A673 (cell line): ENCODE data around the gene BID. TPM values are rescaled to one million over a fixed set of nuclear protein-coding genes. Genes with fewer than 3 reads are reported as not detected.
A peak's percentile ranks its signal among the peaks of the same experiment; 100 is the strongest.

Experiments used
- BruUV-seq: library from RNA; stranded (reverse); fragments of 400-500 nt; replicated peaks from 2 replicates; lab custom pipeline; 2021; lab: Mats Ljungman, UMichigan
- CTCF ChIA-PET: fragments of 300-600 bp; sonication (Branson Sonifier 250); formaldehyde crosslinking; loops from one replicate; lab custom pipeline; 2022; ENCODE audit warnings: antibody characterized with exemption; lab: Charles Lee
- POLR2A ChIA-PET: fragments of 300-600 bp; sonication (Branson Sonifier 250); formaldehyde crosslinking; loops from one replicate; lab custom pipeline; 2022; ENCODE audit warnings: antibody characterized with exemption; ENCODE audit not compliant: low non-redundant PET; lab: Charles Lee
- DNase-seq: peaks from one replicate; pipeline ENCODE4 v3.0.0-alpha.2; 2015; ENCODE audit warnings: low spot score
- H3K27ac ChIP-seq: fragments of 200-600 bp; sonication (generic); 2 replicates; pipeline ENCODE4 v1.5.1; 2016; ENCODE audit warnings: mixed run types, low read depth, mild to moderate bottlenecking, mixed read lengths, antibody characterized with exemption, low read length; ENCODE audit not compliant: poor library complexity, severe bottlenecking
- H3K27me3 ChIP-seq: fragments of 200-600 bp; sonication (generic); replicated peaks from 2 replicates; pipeline ENCODE4 v1.6.1; 2017; ENCODE audit warnings: mixed run types, low read depth, mild to moderate bottlenecking, mixed read lengths, antibody characterized with exemption, low read length; ENCODE audit not compliant: insufficient read depth, poor library complexity
- H3K36me3 ChIP-seq: fragments of 200-600 bp; sonication (generic); 2 replicates; pipeline ENCODE4 v1.6.1; 2016; ENCODE audit warnings: mixed run types, mild to moderate bottlenecking, mixed read lengths, antibody characterized with exemption, low read length; ENCODE audit not compliant: insufficient read depth, poor library complexity, severe bottlenecking
- H3K4me1 ChIP-seq: fragments of 200-600 bp; sonication (generic); 2 replicates; pipeline ENCODE4 v1.6.1; 2017; ENCODE audit warnings: mixed run types, mild to moderate bottlenecking, mixed read lengths, antibody characterized with exemption, low read length; ENCODE audit not compliant: insufficient read depth, poor library complexity, severe bottlenecking
- H3K4me3 ChIP-seq: fragments of 200-600 bp; sonication (generic); 2 replicates; pipeline ENCODE4 v1.5.1; 2016; ENCODE audit warnings: low read depth, mixed run types, mild to moderate bottlenecking, mixed read lengths, low read length; ENCODE audit not compliant: poor library complexity, severe bottlenecking
- H3K9me3 ChIP-seq: fragments of 200-600 bp; sonication (generic); 2 replicates; pipeline ENCODE4 v1.6.1; 2016; ENCODE audit warnings: mixed run types, low read depth, mild to moderate bottlenecking, mixed read lengths, antibody characterized with exemption, low read length; ENCODE audit not compliant: poor library complexity, severe bottlenecking
- EZH2 ChIP-seq: fragments of 200-600 bp; sonication (generic); IDR thresholded peaks from 2 replicates; pipeline ENCODE4 v1.6.1; 2017; ENCODE audit warnings: borderline replicate concordance, low read depth, mild to moderate bottlenecking, mixed read lengths, antibody characterized with exemption, low read length; ENCODE audit not compliant: poor library complexity, severe bottlenecking
- intact Hi-C: fragments of 100-400 bp; cut with micrococcal nuclease; formaldehyde crosslinking; loops from one replicate; pipeline ENCODE4 v1.10.0; 2022; ENCODE audit not compliant: unreplicated experiment
- total RNA-seq: library from RNA; stranded (reverse); gene quantifications from 2 replicates; pipeline ENCODE4 v1.2.3, GENCODE V29; 2021
- TF ChIP-seq, protein P1 (sequence below): fragments of 300-800, 200-600 bp; sonication (generic); conservative IDR thresholded peaks from 2 replicates; pipeline ENCODE4 v1.5.1; 2017; ENCODE audit warnings: low read depth, mild to moderate bottlenecking, antibody characterized with exemption, low read length, moderate library complexity, mixed read lengths

BID gene
- total RNA-seq, 1 experiment from 2014 or later: 74.6 TPM

DNA sequence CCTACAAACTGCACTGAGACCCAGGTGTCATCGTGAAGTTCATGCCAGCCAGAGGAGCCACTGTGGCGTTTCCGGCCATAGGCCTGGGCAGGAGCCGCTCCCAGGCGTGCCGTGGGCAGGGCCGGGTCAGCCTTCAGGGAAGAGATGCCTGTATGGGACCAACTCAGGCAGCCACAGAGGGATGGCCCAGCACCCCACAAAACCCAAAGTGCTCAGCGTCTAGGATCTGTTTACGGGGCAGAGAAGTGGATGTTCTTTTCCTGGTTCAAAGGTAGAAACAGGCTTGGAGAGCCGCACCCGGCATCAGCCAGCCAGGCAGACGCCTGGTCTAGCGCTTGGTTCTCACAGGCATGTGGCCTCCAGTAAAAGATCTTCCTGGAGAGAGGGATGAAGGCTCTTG, 8.4 kb upstream of the BID start:
- TF ChIP-seq EZH2: no peak
- TF ChIP-seq, protein P1, sequence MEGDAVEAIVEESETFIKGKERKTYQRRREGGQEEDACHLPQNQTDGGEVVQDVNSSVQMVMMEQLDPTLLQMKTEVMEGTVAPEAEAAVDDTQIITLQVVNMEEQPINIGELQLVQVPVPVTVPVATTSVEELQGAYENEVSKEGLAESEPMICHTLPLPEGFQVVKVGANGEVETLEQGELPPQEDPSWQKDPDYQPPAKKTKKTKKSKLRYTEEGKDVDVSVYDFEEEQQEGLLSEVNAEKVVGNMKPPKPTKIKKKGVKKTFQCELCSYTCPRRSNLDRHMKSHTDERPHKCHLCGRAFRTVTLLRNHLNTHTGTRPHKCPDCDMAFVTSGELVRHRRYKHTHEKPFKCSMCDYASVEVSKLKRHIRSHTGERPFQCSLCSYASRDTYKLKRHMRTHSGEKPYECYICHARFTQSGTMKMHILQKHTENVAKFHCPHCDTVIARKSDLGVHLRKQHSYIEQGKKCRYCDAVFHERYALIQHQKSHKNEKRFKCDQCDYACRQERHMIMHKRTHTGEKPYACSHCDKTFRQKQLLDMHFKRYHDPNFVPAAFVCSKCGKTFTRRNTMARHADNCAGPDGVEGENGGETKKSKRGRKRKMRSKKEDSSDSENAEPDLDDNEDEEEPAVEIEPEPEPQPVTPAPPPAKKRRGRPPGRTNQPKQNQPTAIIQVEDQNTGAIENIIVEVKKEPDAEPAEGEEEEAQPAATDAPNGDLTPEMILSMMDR: no peak
- H3K36me3 ChIP-seq: no peaks in the 10 kb centered on the region
- no TSS peak for BruUV-seq

DNA sequence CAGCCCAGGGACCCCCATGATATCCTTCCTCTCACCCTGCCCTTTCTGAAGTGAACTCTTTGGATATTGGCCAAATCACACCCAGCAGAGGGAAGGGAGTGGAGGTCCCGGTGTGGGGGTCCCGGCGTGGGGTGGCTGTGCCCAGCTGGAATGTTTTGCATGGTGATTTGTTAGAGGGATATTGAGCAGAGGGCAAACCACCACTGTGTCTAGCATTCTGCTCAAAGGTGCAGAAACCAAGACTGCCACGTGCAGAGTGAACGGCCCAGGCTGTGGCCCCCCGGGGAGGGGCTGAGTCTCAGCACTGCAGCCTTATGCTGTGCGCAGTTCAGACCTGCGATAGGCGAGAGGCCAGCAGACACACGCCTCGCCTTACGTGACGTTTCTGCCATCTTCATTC, 7.9 kb upstream of the BID start:
- ChIA-PET CTCF (no interaction called here), POLR2A (no interaction called here)
- no TSS peak for BruUV-seq
- DNase-seq: no peak
- H3K4me1 ChIP-seq: peaks cover 23% of the 10 kb centered on the region
- intact Hi-C loops: no loop called here
- H3K36me3 ChIP-seq: no peaks in the 10 kb centered on the region
- no peaks in the 10 kb centered on the region for H3K9me3 ChIP-seq
- peak overlapping the region; percentile 50 for H3K27ac ChIP-seq
- no peak for TF ChIP-seq EZH2
- TF ChIP-seq, protein P1: no peak
- H3K4me3 ChIP-seq: no peak overlapping the region
- H3K27me3 ChIP-seq: no peaks in the 10 kb centered on the region

More for the DNA sequence above, 8.4 kb upstream of the BID start:
- POLR2A ChIA-PET: no interaction called here
- CTCF ChIA-PET: no interaction called here
- no peak overlapping the region for H3K4me3 ChIP-seq
- H3K4me1 ChIP-seq: peaks cover 23% of the 10 kb centered on the region
- no peak for DNase-seq
- H3K27ac ChIP-seq: no peak overlapping the region
- H3K9me3 ChIP-seq: no peaks in the 10 kb centered on the region
- no peaks in the 10 kb centered on the region for H3K27me3 ChIP-seq
- intact Hi-C loops: no loop called here

DNA sequence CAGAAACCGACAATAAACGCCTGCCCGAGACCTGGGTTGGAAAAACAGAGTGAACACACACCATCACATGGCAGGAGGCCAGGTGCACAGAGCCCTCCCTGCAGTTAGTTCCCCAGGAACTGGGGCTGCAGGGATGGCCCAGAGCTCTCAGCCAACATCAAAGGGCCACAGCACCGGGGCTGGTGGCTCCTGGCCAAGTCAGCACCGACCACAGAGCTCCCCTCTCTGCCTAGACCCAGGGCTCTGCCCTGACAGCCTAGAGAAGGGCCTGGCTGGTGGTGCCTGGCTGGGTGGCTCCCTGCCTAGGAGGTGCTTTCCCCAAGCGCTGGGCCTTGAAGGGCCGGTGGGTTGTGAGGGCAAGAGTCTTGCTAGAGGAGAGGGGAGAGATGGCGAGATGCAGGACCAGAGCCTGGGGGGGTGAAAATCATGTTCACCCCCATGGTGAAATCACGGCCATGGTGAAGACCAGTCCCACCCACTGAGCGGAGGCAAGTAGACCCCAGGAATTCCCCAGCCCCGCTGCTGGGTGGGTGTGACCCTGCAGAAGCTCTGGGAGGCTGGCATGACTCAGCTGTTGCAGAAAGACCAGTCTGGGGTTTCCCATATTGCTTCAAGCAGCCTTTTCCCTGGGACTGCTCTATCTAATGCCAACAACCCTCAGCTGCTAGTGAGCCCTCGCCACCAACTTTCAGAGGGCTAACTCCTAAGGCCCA, 7.2 kb upstream of the BID start:
- peak; percentile 44 for DNase-seq
- TF ChIP-seq EZH2: no peak
- TF ChIP-seq, protein P1: no peak
- ChIA-PET POLR2A (interaction anchor here (0.6 kb wide), 1 partner anchor 59 kb away, joined by 3 read pairs; no protein-coding TSS in a partner anchor), CTCF (no interaction called here)
- no peaks in the 10 kb centered on the region for H3K9me3 ChIP-seq
- H3K27ac ChIP-seq: peak overlapping the region; percentile 50
- intact Hi-C loops: no loop called here
- H3K4me1 ChIP-seq: peaks cover 23% of the 10 kb centered on the region
- no TSS peak for BruUV-seq
- no peaks in the 10 kb centered on the region for H3K27me3 ChIP-seq
- no peak overlapping the region for H3K4me3 ChIP-seq
- no peaks in the 10 kb centered on the region for H3K36me3 ChIP-seq
